Trophoblast cell (in vitro differentiated cells and primary cell): ENCODE results near the gene SMARCC2.

Experiments
- DNase-seq, 2 donors: peaks; one replicate each; pipeline ENCODE4 v3.0.0-alpha.2; 2016
- H2AFZ ChIP-seq: 2 replicates; pipeline ENCODE4 v1.6.1; 2013; ENCODE audit warnings: low read length, moderate library complexity, mild to moderate bottlenecking; ENCODE audit not compliant: insufficient read depth, poor library complexity
- H2AK5ac ChIP-seq: 2 replicates; pipeline ENCODE4 v1.6.1; 2013; ENCODE audit warnings: mild to moderate bottlenecking, low read length
- H2BK120ac ChIP-seq: 2 replicates; pipeline ENCODE4 v1.6.1; 2013; ENCODE audit warnings: low read length, mild to moderate bottlenecking, moderate library complexity; ENCODE audit not compliant: insufficient read depth, poor library complexity
- H2BK12ac ChIP-seq: 2 replicates; pipeline ENCODE4 v1.6.1; 2013; ENCODE audit warnings: mild to moderate bottlenecking, low read length, moderate library complexity
- H2BK5ac ChIP-seq: 2 replicates; pipeline ENCODE4 v1.6.1; 2013; ENCODE audit warnings: low read length, low read depth, moderate library complexity, mild to moderate bottlenecking; ENCODE audit not compliant: poor library complexity
- H3K14ac ChIP-seq: 2 replicates; pipeline ENCODE4 v1.6.1; 2013; ENCODE audit warnings: mild to moderate bottlenecking, low read length
- H3K18ac ChIP-seq: 2 replicates; pipeline ENCODE4 v1.6.1; 2013; ENCODE audit warnings: mild to moderate bottlenecking, low read length
- H3K23ac ChIP-seq: 2 replicates; pipeline ENCODE4 v1.6.1; 2013; ENCODE audit warnings: low read length
- H3K27ac ChIP-seq: 2 replicates; pipeline ENCODE4 v1.5.1; 2013; ENCODE audit warnings: low read depth, mild to moderate bottlenecking, inconsistent platforms, low read length, moderate library complexity
- H3K27me3 ChIP-seq: 2 replicates; pipeline ENCODE4 v1.6.1; 2013; ENCODE audit warnings: inconsistent platforms, mild to moderate bottlenecking, low read length, moderate library complexity; ENCODE audit not compliant: insufficient read depth
- H3K36me3 ChIP-seq, 2 experiments: 1 replicate in 1 of 2; 2 replicates in 1 of 2; pipeline ENCODE4 v1.6.1; 2013; ENCODE audit warnings: low read length in 2 of 2, mild to moderate bottlenecking in 2 of 2, moderate library complexity in 1 of 2; ENCODE audit not compliant: insufficient read depth in 2 of 2, control insufficient read depth in 1 of 2
- H3K4ac ChIP-seq: 2 replicates; pipeline ENCODE4 v1.6.1; 2013; ENCODE audit warnings: low read depth, mild to moderate bottlenecking, low read length, moderate library complexity
- H3K4me1 ChIP-seq, 2 experiments: 1 replicate in 1 of 2; 2 replicates in 1 of 2; pipeline ENCODE4 v1.6.1; 2013; ENCODE audit warnings: low read length in 2 of 2, mild to moderate bottlenecking in 2 of 2, moderate library complexity in 1 of 2; ENCODE audit not compliant: insufficient read depth in 2 of 2, control insufficient read depth in 1 of 2
- H3K4me2 ChIP-seq: 2 replicates; pipeline ENCODE4 v1.6.1; 2013; ENCODE audit warnings: inconsistent platforms, mild to moderate bottlenecking, low read length, moderate library complexity
- H3K4me3 ChIP-seq: 2 replicates; pipeline ENCODE4 v1.5.1; 2013; ENCODE audit warnings: mild to moderate bottlenecking, low read depth, low read length, inconsistent platforms
- H3K79me1 ChIP-seq: one replicate; pipeline ENCODE4 v1.6.1; 2013; ENCODE audit warnings: low read length
- H3K79me2 ChIP-seq: 2 replicates; pipeline ENCODE4 v1.6.1; 2013; ENCODE audit warnings: low read length, mild to moderate bottlenecking; ENCODE audit not compliant: control insufficient read depth, insufficient read depth, poor library complexity
- H3K9ac ChIP-seq: 2 replicates; pipeline ENCODE4 v1.6.1; 2013; ENCODE audit warnings: mild to moderate bottlenecking, low read length
- H3K9me3 ChIP-seq: 2 replicates; pipeline ENCODE4 v1.6.1; 2013; ENCODE audit warnings: low read depth, mild to moderate bottlenecking, control low read depth, inconsistent platforms, low read length; ENCODE audit not compliant: insufficient read depth
- H4K12ac ChIP-seq: 2 replicates; pipeline ENCODE4 v1.6.1; 2013; ENCODE audit warnings: low read depth, mild to moderate bottlenecking, low read length, moderate library complexity
- H4K8ac ChIP-seq: 2 replicates; pipeline ENCODE4 v1.6.1; 2013; ENCODE audit warnings: low read depth, mild to moderate bottlenecking, low read length, moderate library complexity
- H4K91ac ChIP-seq: one replicate; pipeline ENCODE4 v1.6.1; 2013; ENCODE audit warnings: low read depth, mild to moderate bottlenecking, low read length, moderate library complexity
- WGBS: extraction: QIAGEN DNeasy Blood & Tissue Kit; methylation state at CpG from one replicate; pipeline ENCODE4 v1.1.7; 2013; ENCODE audit warnings: missing lambda C conversion rate; ENCODE audit not compliant: insufficient read length, insufficient coverage; ENCODE audit errors: extremely low coverage; 5-methylcytosine and 5-hydroxymethylcytosine counted together

SMARCC2 gene

GRCh38 chr12:56178347-56178746 lies 10.9 kb downstream of the SMARCC2 start:
- DNase-seq = no peak
- Histone ChIP-seq H3K9ac (peak overlapping the region; percentile 36), H2BK5ac (no peak overlapping the region), H3K4me1 (no peaks in the 10 kb centered on the region), H3K18ac (no peak overlapping the region), H3K9me3 (peaks cover 2% of the 10 kb centered on the region), H4K8ac (no peak overlapping the region), H3K4me2 (no peak overlapping the region), H3K4me3 (no peak overlapping the region), H3K79me2 (no peaks in the 10 kb centered on the region), H2BK120ac (no peak overlapping the region), H3K4ac (no peak overlapping the region), H3K14ac (no peak overlapping the region), H2BK12ac (no peak overlapping the region), H3K27ac (no peak overlapping the region), H3K36me3 (peaks cover 36 to 46% of the 10 kb centered on the region in 2 experiments), H2AFZ (no peak overlapping the region), H4K91ac (no peak overlapping the region), H3K27me3 (no peaks in the 10 kb centered on the region), H4K12ac (no peak overlapping the region), H2AK5ac (no peak overlapping the region), H3K79me1 (no peaks in the 10 kb centered on the region), H3K23ac (no peak overlapping the region)
- no CpG with 5 or more reads among the region's 3 CpGs for WGBS

GRCh38 chr12:56172839-56173238 lies 16.4 kb downstream of the SMARCC2 start:
- no peaks in the 10 kb centered on the region for H3K4me1 ChIP-seq
- no peak overlapping the region for H3K14ac ChIP-seq
- H2BK120ac ChIP-seq = no peak overlapping the region
- H4K8ac ChIP-seq = no peak overlapping the region
- no peak overlapping the region for H2AK5ac ChIP-seq
- H3K4me3 ChIP-seq = peak overlapping the region; percentile 31
- no peaks in the 10 kb centered on the region for H3K79me1 ChIP-seq
- no peak overlapping the region for H3K23ac ChIP-seq
- no peaks in the 10 kb centered on the region for H3K9me3 ChIP-seq
- no peaks in the 10 kb centered on the region for H3K27me3 ChIP-seq
- H2AFZ ChIP-seq = no peak overlapping the region
- no peak overlapping the region for H3K9ac ChIP-seq
- no peak overlapping the region for H3K4ac ChIP-seq
- H3K18ac ChIP-seq = no peak overlapping the region
- H3K79me2 ChIP-seq = no peaks in the 10 kb centered on the region
- no peak overlapping the region for H4K91ac ChIP-seq
- DNase-seq = no peak
- H3K27ac ChIP-seq = no peak overlapping the region
- H3K4me2 ChIP-seq = no peak overlapping the region
- H2BK5ac ChIP-seq = no peak overlapping the region
- H4K12ac ChIP-seq = no peak overlapping the region
- H3K36me3 ChIP-seq = peaks cover 57 to 65% of the 10 kb centered on the region in 2 experiments
- no CpG with 5 or more reads among the region's 7 CpGs for WGBS
- no peak overlapping the region for H2BK12ac ChIP-seq

GRCh38 chr12:56169229-56169759 lies 20.0 kb downstream of the SMARCC2 start:
- H3K23ac ChIP-seq = no peak overlapping the region
- no peak overlapping the region for H3K14ac ChIP-seq
- H3K36me3 ChIP-seq = peaks cover 72 to 74% of the 10 kb centered on the region in 2 experiments
- H3K9ac ChIP-seq = no peak overlapping the region
- H3K79me2 ChIP-seq = no peaks in the 10 kb centered on the region
- no peaks in the 10 kb centered on the region for H3K9me3 ChIP-seq
- H4K12ac ChIP-seq = no peak overlapping the region
- no CpG with 5 or more reads among the region's 11 CpGs for WGBS
- no peaks in the 10 kb centered on the region for H3K4me1 ChIP-seq
- H3K27ac ChIP-seq = no peak overlapping the region
- no peak overlapping the region for H3K4me3 ChIP-seq
- H3K27me3 ChIP-seq = no peaks in the 10 kb centered on the region
- H2BK120ac ChIP-seq = no peak overlapping the region
- H2AFZ ChIP-seq = no peak overlapping the region
- no peak overlapping the region for H4K91ac ChIP-seq
- H4K8ac ChIP-seq = no peak overlapping the region
- H2BK12ac ChIP-seq = no peak overlapping the region
- H3K4me2 ChIP-seq = no peak overlapping the region
- no peak overlapping the region for H3K4ac ChIP-seq
- no peak overlapping the region for H2BK5ac ChIP-seq
- H2AK5ac ChIP-seq = no peak overlapping the region
- no peak overlapping the region for H3K18ac ChIP-seq
- no peak for DNase-seq
- no peaks in the 10 kb centered on the region for H3K79me1 ChIP-seq

GRCh38 chr12:56165369-56165768 lies 23.9 kb downstream of the SMARCC2 start:
- Histone ChIP-seq H3K18ac (no peak overlapping the region), H2BK5ac (no peak overlapping the region), H4K8ac (no peak overlapping the region), H3K79me2 (no peaks in the 10 kb centered on the region), H3K4me1 (peaks cover 9% of the 10 kb centered on the region in 2 experiments), H2AFZ (no peak overlapping the region), H3K4me3 (no peak overlapping the region), H3K23ac (no peak overlapping the region), H3K36me3 (peaks cover 73 to 77% of the 10 kb centered on the region in 2 experiments), H3K27ac (no peak overlapping the region), H2BK120ac (no peak overlapping the region), H3K14ac (no peak overlapping the region), H4K91ac (no peak overlapping the region), H3K9ac (no peak overlapping the region), H2AK5ac (no peak overlapping the region), H3K4me2 (no peak overlapping the region), H3K9me3 (peaks cover 2% of the 10 kb centered on the region), H3K27me3 (no peaks in the 10 kb centered on the region), H3K4ac (no peak overlapping the region), H3K79me1 (no peaks in the 10 kb centered on the region), H4K12ac (no peak overlapping the region), H2BK12ac (no peak overlapping the region)
- peak; percentile 43 to 57 for DNase-seq
- WGBS = no CpG with 5 or more reads among the region's 4 CpGs
